Kidney epithelial cell (primary cell): ENCODE results near the gene IFNLR1. TPM values are rescaled to one million over a fixed set of nuclear protein-coding genes. Genes with fewer than 3 reads are reported as not detected.

Source experiments
- DNase-seq: peaks from one replicate; pipeline ENCODE4 v3.0.0-alpha.2; 2010; ENCODE audit warnings: low read depth
- H3K27me3 ChIP-seq: 2 replicates; pipeline ENCODE4 v1.6.0; 2011; ENCODE audit warnings: low read length; ENCODE audit not compliant: control insufficient read depth, insufficient read depth
- H3K36me3 ChIP-seq: 2 replicates; pipeline ENCODE4 v1.5.1; 2011; ENCODE audit warnings: low read length; ENCODE audit not compliant: control insufficient read depth, insufficient read depth
- H3K4me3 ChIP-seq: 2 replicates; pipeline ENCODE4 v1.5.1; 2011; ENCODE audit warnings: low read depth, mild to moderate bottlenecking, control low read depth, low read length
- total RNA-seq: library from RNA; depleted of rRNA; stranded (reverse); fragments of >200 nt; gene quantifications from 2 replicates; pipeline ENCODE4 v1.2.3, GENCODE V29; 2015
- TF ChIP-seq, protein P1 (sequence below): IDR thresholded peaks from 2 replicates; pipeline ENCODE4 v1.5.1; 2011; ENCODE audit warnings: mild to moderate bottlenecking, moderate library complexity, low read length, control low read depth, inconsistent platforms; ENCODE audit not compliant: insufficient read depth, poor library complexity, severe bottlenecking

IFNLR1 gene
- total RNA-seq, 1 donor from 2014 or later, result 6.7 TPM

DNA sequence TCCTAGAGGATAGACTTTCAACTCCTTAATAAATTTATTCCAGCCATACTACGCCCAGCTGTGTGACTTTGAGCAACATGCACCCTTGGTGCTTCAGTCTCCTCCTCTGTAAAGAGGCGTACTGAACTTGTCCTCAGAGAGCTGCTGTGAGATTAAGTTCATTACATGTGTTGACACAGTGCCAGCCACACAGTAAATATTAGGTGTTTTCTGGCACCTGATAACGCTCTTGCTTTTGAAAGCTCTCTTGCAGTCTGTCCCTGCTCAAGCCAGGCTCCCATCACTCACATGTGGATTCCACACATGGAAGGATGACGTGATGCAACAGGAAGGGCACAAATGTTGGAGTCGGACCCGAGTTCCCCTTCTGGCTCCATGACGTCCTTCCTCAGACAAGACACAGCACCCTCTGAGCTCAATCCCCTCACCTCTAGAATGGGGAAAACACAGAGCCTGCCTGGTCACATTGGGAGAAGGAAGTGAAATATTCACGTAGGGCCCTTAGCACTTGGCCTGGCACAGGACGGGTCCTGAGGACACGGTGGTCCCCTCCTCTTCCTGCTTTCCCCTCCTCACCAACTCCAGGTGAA lies 7.7 kb downstream of the IFNLR1 start:
- DNase-seq, result no peak
- TF ChIP-seq, protein P1, sequence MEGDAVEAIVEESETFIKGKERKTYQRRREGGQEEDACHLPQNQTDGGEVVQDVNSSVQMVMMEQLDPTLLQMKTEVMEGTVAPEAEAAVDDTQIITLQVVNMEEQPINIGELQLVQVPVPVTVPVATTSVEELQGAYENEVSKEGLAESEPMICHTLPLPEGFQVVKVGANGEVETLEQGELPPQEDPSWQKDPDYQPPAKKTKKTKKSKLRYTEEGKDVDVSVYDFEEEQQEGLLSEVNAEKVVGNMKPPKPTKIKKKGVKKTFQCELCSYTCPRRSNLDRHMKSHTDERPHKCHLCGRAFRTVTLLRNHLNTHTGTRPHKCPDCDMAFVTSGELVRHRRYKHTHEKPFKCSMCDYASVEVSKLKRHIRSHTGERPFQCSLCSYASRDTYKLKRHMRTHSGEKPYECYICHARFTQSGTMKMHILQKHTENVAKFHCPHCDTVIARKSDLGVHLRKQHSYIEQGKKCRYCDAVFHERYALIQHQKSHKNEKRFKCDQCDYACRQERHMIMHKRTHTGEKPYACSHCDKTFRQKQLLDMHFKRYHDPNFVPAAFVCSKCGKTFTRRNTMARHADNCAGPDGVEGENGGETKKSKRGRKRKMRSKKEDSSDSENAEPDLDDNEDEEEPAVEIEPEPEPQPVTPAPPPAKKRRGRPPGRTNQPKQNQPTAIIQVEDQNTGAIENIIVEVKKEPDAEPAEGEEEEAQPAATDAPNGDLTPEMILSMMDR, result no peak
- Histone ChIP-seq H3K36me3 (no peaks in the 10 kb centered on the region), H3K27me3 (no peaks in the 10 kb centered on the region), H3K4me3 (no peak overlapping the region)

DNA sequence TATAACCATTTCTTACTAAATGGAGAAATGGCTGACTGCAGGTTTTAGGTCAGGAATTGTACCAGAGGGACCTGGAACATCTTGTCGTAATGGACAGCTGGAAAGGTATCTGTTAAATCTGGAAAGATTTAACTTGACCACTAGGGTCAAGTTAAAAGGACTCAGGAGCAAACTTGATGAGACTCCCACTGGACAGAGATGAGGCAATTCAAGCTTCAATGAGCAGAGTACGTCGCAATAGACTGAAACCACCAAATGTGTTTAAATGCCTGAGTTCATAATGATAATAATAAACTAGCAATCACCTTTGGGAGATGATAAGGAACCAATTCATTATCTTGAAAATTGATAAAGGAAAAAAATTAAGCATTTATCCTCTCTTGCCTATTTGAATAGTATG lies 8.7 kb downstream of the IFNLR1 start:
- no peak for DNase-seq
- TF ChIP-seq, protein P1, result no peak
- no peak overlapping the region for H3K4me3 ChIP-seq

GRCh38 chr1:24177161-24177560 lies 9.9 kb downstream of the IFNLR1 start:
- Histone ChIP-seq H3K4me3 (no peak overlapping the region), H3K27me3 (no peaks in the 10 kb centered on the region)
- TF ChIP-seq, protein P1, result no peak

More for the DNA sequence above, 8.7 kb downstream of the IFNLR1 start:
- Histone ChIP-seq H3K36me3 (no peaks in the 10 kb centered on the region), H3K27me3 (no peaks in the 10 kb centered on the region)

DNA sequence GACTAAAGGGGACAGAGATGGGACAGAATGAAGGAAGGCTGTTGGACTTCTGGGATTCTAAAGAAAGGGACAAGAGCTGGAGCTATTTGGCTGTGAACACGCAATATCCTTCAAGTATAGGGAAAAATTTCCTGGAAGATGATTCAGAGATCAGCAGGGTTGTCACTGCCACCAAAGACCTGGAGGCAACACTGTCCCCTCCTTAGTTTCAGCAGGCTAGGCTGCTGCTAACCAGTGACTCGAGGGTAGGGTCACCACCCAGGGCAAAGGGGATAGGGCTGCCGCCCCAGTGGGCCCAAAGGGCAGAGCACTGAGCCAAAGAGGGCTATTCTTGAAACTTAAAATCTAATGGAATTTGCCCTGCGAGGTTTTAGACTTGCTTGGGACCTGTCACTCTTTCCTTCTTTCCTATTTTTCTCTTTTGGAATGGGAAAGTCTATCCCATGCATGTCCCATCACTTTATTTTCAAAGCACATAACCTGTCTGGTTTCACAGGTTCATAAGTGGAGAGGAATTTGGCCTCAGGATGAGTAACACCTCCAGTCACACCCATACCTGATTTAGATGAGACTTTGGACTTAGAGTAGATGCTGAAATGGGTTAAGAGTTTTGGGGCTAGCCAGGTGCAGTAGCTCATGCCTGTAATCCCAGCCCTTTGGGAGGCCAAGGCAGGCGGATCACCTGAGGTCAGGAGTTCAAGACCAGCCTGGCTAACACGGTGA lies 11.9 kb downstream of the IFNLR1 start:
- TF ChIP-seq, protein P1, result no peak
- H3K4me3 ChIP-seq, result no peak overlapping the region
- H3K36me3 ChIP-seq, result no peaks in the 10 kb centered on the region
- no peaks in the 10 kb centered on the region for H3K27me3 ChIP-seq
- no peak for DNase-seq

More at GRCh38 chr1:24177161-24177560, 9.9 kb downstream of the IFNLR1 start:
- DNase-seq, result no peak
- H3K36me3 ChIP-seq, result no peaks in the 10 kb centered on the region

DNA sequence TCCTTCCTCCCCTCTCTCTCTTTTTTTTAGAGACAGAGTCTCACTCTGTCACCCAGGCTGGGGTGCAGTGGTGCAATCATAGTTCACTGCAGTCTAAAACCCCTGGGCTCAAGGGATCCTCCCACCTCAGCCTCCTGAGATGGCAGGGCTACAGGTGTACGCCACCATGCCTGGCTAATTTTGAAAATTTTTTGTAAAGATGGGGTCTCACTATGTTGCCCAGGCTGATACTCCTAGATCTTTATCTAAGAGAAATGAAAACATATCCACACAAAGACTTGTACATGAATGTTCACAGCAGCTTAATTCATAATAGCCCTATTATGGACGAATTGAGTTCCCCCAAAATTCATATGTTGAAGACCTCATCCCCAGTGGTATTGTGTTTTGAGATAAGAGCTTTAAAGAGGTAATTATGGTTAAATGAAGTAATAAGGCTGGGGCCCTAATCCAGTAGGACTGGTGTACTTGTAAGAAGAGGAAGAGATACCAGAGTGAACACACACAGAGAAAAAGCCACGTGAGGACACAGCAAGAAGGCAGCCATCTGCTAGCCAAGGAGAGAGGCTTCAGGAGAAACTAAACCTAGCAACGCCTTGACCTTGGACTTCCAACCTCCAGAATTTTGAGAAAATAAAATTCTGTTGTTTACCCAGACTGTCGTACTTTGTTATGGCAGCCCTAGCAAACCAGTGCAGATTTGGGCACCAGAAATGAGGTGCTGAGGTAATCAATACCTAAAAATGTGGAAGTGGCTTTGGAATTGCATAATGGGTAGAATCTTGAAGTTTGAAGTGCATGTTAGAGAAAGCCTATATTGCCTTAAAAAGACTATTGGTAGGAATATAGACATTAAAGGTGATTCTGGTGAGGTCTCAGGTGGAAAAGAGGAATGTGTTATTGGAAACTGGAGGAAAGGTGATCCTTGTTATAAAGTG lies 13.2 kb downstream of the IFNLR1 start:
- TF ChIP-seq, protein P1, result no peak
- Histone ChIP-seq H3K36me3 (no peaks in the 10 kb centered on the region), H3K27me3 (no peaks in the 10 kb centered on the region), H3K4me3 (no peak overlapping the region)
- DNase-seq, result no peak
